B cell (primary cell): ENCODE results near the gene PEDS1. TPM values are rescaled to one million over a fixed set of nuclear protein-coding genes. Genes with fewer than 3 reads are reported as not detected.

Experiments used
- ATAC-seq: fragments of 200-7000 bp; cut with Tn5 transposase; one replicate; pipeline ENCODE4 v1.10.0; 2021; ENCODE audit warnings: low read depth, mild to moderate bottlenecking, moderate number of reproducible peaks, moderate library complexity
- CTCF ChIA-PET: fragments of 350-600 bp; sonication (Branson Sonifier 250); formaldehyde crosslinking; loops from one replicate; lab custom pipeline; 2021; ENCODE audit warnings: antibody characterized with exemption, inconsistent platforms; lab: Charles Lee
- POLR2A ChIA-PET: fragments of 350-600 bp; sonication (Branson Sonifier 250); formaldehyde crosslinking; loops from one replicate; lab custom pipeline; 2021; ENCODE audit warnings: antibody characterized with exemption; lab: Charles Lee
- DNase-seq: peaks from one replicate; pipeline ENCODE4 v3.0.0; 2013
- H2AFZ ChIP-seq: 2 replicates; pipeline ENCODE4 v1.6.1; 2012; ENCODE audit warnings: mild to moderate bottlenecking, low read depth, low read length; ENCODE audit not compliant: insufficient read depth, poor library complexity, severe bottlenecking
- H3K27ac ChIP-seq, 2 donors: 1 replicate in 1 of 2; 2 replicates in 1 of 2; pipeline ENCODE4 v1.5.1; 2012 to 2013; ENCODE audit warnings: low read length in 2 of 2, mild to moderate bottlenecking in 2 of 2, moderate library complexity in 1 of 2
- H3K27me3 ChIP-seq, 4 experiments: fragments of 200-600 bp in 1 of 4; sonication (generic) in 1 of 4; replicated peaks in 1 of 4; 1 replicate in 2 of 4; 2 replicates in 2 of 4; pipeline versions ENCODE4 v1.6.1 to v1.7.0; 2013 to 2016; ENCODE audit warnings: low read length in 3 of 4, mild to moderate bottlenecking in 2 of 4, mixed read lengths in 1 of 4, moderate library complexity in 1 of 4; ENCODE audit not compliant: insufficient read depth in 4 of 4, control insufficient read depth in 3 of 4; ENCODE audit errors: control extremely low read depth in 1 of 4
- H3K36me3 ChIP-seq, 2 experiments: replicated peaks in 1 of 2; 1 replicate in 1 of 2; 2 replicates in 1 of 2; pipeline versions ENCODE4 v1.6.1 to v1.7.1; 2013; ENCODE audit warnings: low read length in 1 of 2; ENCODE audit not compliant: insufficient read depth in 2 of 2, control insufficient read depth in 1 of 2; ENCODE audit errors: control extremely low read depth in 1 of 2, extremely low read depth in 1 of 2
- H3K4me1 ChIP-seq, 2 donors: fragments of 200-600 bp in 1 of 2; sonication (generic) in 1 of 2; 1 replicate in 1 of 2; 2 replicates in 1 of 2; pipeline versions ENCODE4 v1.5.1 to v1.6.1; 2013 to 2017; ENCODE audit warnings: low read length in 2 of 2; ENCODE audit not compliant: control insufficient read depth in 2 of 2, insufficient read depth in 2 of 2
- H3K4me2 ChIP-seq: replicated peaks from 2 replicates; pipeline ENCODE3; 2012; ENCODE audit warnings: mild to moderate bottlenecking, low read depth, low read length; ENCODE audit not compliant: poor library complexity, severe bottlenecking
- H3K4me3 ChIP-seq, 5 experiments: fragments of 200-600 bp in 1 of 5; sonication (generic) in 1 of 5; 1 replicate in 3 of 5; 2 replicates in 2 of 5; pipeline versions ENCODE4 v1.5.1 to v1.7.0; 2011 to 2016; ENCODE audit warnings: low read length in 4 of 5, mild to moderate bottlenecking in 4 of 5, low read depth in 2 of 5, control low read depth in 1 of 5, moderate library complexity in 1 of 5; ENCODE audit not compliant: insufficient read depth in 1 of 5; ENCODE audit errors: control extremely low read depth in 1 of 5, extremely low read depth in 1 of 5
- H3K79me2 ChIP-seq: fragments of 200-600 bp; sonication (generic); one replicate; pipeline ENCODE4 v1.6.0; 2016; ENCODE audit warnings: low read length; ENCODE audit not compliant: control insufficient read depth, insufficient read depth
- H3K9ac ChIP-seq: fragments of 200-600 bp; sonication (generic); 2 replicates; pipeline ENCODE4 v1.6.1; 2017; ENCODE audit warnings: mild to moderate bottlenecking, low read length, moderate library complexity
- H3K9me3 ChIP-seq, 3 donors: one replicate each; pipeline versions ENCODE4 v1.6.1 to v1.7.1; 2013; ENCODE audit warnings: low read length in 2 of 3; ENCODE audit not compliant: control insufficient read depth in 2 of 3, insufficient read depth in 1 of 3; ENCODE audit errors: control extremely low read depth in 1 of 3
- H4K20me1 ChIP-seq: 2 replicates; pipeline ENCODE4 v1.6.0; 2012; ENCODE audit warnings: mild to moderate bottlenecking, low read length; ENCODE audit not compliant: insufficient read depth, control insufficient read depth, poor library complexity, severe bottlenecking
- H3K27ac Mint-ChIP-seq: one replicate; pipeline ENCODE4 v1.8.0; 2021; ENCODE audit warnings: mixed read lengths
- H3K27me3 Mint-ChIP-seq: one replicate; pipeline ENCODE4 v1.8.0; 2021; ENCODE audit warnings: mixed read lengths
- H3K4me1 Mint-ChIP-seq: one replicate; pipeline ENCODE4 v1.8.0; 2021; ENCODE audit warnings: mixed read lengths
- H3K4me3 Mint-ChIP-seq: one replicate; pipeline ENCODE4 v1.8.0; 2021; ENCODE audit warnings: mixed read lengths
- H3K9me3 Mint-ChIP-seq: one replicate; pipeline ENCODE4 v1.8.0; 2022; ENCODE audit warnings: mixed read lengths; ENCODE audit not compliant: insufficient read depth
- EZH2 ChIP-seq: IDR thresholded peaks from 2 replicates; pipeline ENCODE4 v1.6.1; 2012; ENCODE audit warnings: borderline replicate concordance, low read depth, mild to moderate bottlenecking, moderate library complexity, low read length; ENCODE audit not compliant: insufficient read depth, poor library complexity, severe bottlenecking
- WGBS: methylation state at CpG from one replicate; pipeline ENCODE4 v1.1.5; 2013; ENCODE audit warnings: missing lambda C conversion rate; ENCODE audit not compliant: insufficient coverage; 5-methylcytosine and 5-hydroxymethylcytosine counted together
- intact Hi-C: fragments of 100-400 bp; cut with micrococcal nuclease; formaldehyde crosslinking; loops from one replicate; pipeline ENCODE4 v1.10.0; 2022
- polyA plus RNA-seq: library from polyadenylated mRNA; depleted of rRNA; stranded (reverse); fragments of >200 nt; gene quantifications from 2 replicates; pipeline ENCODE4 v1.2.3, GENCODE V29; 2012
- total RNA-seq, 2 donors: library from RNA; stranded (reverse); fragments of 120-200 nt in 1 of 2; gene quantifications; 1 replicate in 1 of 2; 2 replicates in 1 of 2; pipeline versions ENCODE4 v1.2.3 to v1.2.4, GENCODE V29; 2013 to 2022
- TF ChIP-seq, protein P1 (sequence below): fragments of 200-600 bp; IDR thresholded peaks from one replicate; pipeline ENCODE4 v1.8.0; 2022; ENCODE audit warnings: antibody characterized with exemption, mild to moderate bottlenecking

PEDS1 gene
- total and polyA plus RNA-seq, 2 donors (not counting 1 experiment from before 2014, with no cell fraction given), result 11.2 to 38.7 TPM

DNA sequence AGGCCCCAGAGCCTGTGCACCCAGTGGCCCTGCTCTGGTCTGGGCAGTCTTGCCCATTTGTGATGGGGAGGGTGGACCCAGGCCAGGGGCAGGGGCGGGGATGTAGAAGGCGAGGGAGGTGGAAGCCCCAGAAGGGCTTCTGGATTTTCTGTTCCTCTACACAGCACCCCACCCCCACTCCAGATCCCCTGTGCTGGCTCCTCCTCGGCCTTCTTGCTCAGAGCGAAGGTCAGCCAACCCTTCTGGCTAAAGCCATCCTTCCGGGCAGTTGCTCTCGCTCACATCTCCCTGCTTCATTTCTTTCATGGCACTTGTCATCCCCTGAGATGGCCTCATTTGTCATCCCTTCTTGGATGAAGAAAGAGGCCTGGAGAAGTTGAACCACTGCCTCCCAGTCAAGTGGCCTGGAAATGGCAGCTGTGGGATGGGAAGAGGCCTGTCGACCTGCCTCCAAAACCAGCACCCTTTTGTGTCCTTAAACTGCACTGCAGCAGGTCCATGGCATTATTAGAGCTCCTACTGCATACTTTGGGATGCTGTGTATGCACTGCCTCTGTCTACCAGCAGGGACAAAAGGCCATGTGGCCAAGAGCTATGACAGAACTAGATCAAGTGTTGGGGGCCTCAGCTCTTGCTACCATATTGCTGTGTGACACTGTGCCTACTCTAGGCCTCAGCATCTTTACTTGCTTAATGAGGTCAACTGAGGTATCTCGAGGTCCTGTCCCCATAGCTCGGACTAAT is 19.9 kb downstream of the PEDS1 start:
- 100% methylated on average over 3 of the region's 9 CpGs for WGBS
- Histone ChIP-seq H3K4me1 (no peaks in the 10 kb centered on the region), H3K27me3 (no peaks in the 10 kb centered on the region), H3K4me3 (no peak overlapping the region), H3K9me3 (no peaks in the 10 kb centered on the region), H3K4me2 (no peak overlapping the region), H2AFZ (no peak overlapping the region), H3K9ac (no peak overlapping the region), H3K79me2 (peaks cover 30% of the 10 kb centered on the region), H3K27ac (no peak overlapping the region), H3K36me3 (peaks cover 0 to 53% of the 10 kb centered on the region in 2 experiments), H4K20me1 (peaks cover 61% of the 10 kb centered on the region)
- POLR2A ChIA-PET, result no interaction called here
- TF ChIP-seq, protein P1, sequence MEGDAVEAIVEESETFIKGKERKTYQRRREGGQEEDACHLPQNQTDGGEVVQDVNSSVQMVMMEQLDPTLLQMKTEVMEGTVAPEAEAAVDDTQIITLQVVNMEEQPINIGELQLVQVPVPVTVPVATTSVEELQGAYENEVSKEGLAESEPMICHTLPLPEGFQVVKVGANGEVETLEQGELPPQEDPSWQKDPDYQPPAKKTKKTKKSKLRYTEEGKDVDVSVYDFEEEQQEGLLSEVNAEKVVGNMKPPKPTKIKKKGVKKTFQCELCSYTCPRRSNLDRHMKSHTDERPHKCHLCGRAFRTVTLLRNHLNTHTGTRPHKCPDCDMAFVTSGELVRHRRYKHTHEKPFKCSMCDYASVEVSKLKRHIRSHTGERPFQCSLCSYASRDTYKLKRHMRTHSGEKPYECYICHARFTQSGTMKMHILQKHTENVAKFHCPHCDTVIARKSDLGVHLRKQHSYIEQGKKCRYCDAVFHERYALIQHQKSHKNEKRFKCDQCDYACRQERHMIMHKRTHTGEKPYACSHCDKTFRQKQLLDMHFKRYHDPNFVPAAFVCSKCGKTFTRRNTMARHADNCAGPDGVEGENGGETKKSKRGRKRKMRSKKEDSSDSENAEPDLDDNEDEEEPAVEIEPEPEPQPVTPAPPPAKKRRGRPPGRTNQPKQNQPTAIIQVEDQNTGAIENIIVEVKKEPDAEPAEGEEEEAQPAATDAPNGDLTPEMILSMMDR, result no peak
- TF ChIP-seq EZH2, result no peak
- intact Hi-C loops, result no loop called here
- H3K4me1 Mint-ChIP-seq, result no peaks in the 10 kb centered on the region
- no peak overlapping the region for H3K4me3 Mint-ChIP-seq
- no peaks in the 10 kb centered on the region for H3K9me3 Mint-ChIP-seq
- H3K27ac Mint-ChIP-seq, result no peak overlapping the region
- H3K27me3 Mint-ChIP-seq, result no peaks in the 10 kb centered on the region
- ATAC-seq (no peak), DNase-seq (no peak)
- CTCF ChIA-PET, result interaction anchor here (0.8 to 2.1 kb wide), 6 partner anchors 11 to 155 kb away, joined by 3 to 8 read pairs (median 4); no protein-coding TSS in a partner anchor

DNA sequence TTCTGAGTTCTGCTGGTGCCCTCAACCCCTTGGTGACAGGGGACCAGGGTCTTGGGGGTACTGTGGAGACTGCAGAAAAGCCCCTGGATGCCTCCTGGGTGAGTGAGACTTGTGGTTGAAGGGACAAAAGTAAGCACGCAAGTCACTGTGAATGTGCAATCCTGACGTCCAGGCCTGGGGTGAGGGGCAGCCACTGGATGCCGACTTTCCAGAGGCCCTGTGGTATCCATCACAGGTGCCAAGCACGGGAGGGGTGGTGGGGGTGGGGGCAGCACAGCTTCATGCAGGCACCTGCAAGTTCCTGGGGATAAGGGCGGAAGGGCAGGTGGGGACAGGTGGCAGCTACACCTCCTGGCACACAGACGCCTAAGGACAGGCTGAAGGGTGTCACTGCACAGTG is 20.5 kb downstream of the PEDS1 start:
- Mint-ChIP-seq H3K4me3 (no peak overlapping the region), H3K27ac (no peak overlapping the region), H3K9me3 (no peaks in the 10 kb centered on the region), H3K27me3 (no peaks in the 10 kb centered on the region), H3K4me1 (no peaks in the 10 kb centered on the region)
- ChIA-PET CTCF (no interaction called here), POLR2A (no interaction called here)
- Histone ChIP-seq H3K9me3 (no peaks in the 10 kb centered on the region), H3K9ac (no peak overlapping the region), H3K27me3 (no peaks in the 10 kb centered on the region), H4K20me1 (peaks cover 60% of the 10 kb centered on the region), H3K36me3 (peaks cover 0 to 56% of the 10 kb centered on the region in 2 experiments), H3K27ac (no peak overlapping the region), H3K4me2 (no peak overlapping the region), H3K4me3 (no peak overlapping the region), H3K4me1 (no peaks in the 10 kb centered on the region), H3K79me2 (peaks cover 27% of the 10 kb centered on the region), H2AFZ (no peak overlapping the region)
- ATAC-seq, result no peak
- no peak for TF ChIP-seq EZH2
- TF ChIP-seq, protein P1, result no peak
- no peak for DNase-seq
- 97% methylated on average over 6 of the region's 6 CpGs for WGBS
- intact Hi-C loops, result no loop called here
